AG09309 (cell line): ENCODE measurements around the gene TMTC3.
A peak's percentile ranks its signal among the peaks of the same experiment; 100 is the strongest.

Source experiments
- DNase-seq: peaks from one replicate; pipeline ENCODE4 v3.0.0-alpha.2; 2010; ENCODE audit warnings: low read depth
- H3K4me3 ChIP-seq: 2 replicates; pipeline ENCODE4 v1.5.1; 2011; ENCODE audit warnings: mild to moderate bottlenecking, low read depth, low read length, moderate library complexity; ENCODE audit not compliant: control insufficient read depth
- CTCF ChIP-seq: IDR thresholded peaks from 2 replicates; pipeline ENCODE4 v1.5.1; 2011; ENCODE audit warnings: mild to moderate bottlenecking, low read depth, low read length, inconsistent platforms; ENCODE audit not compliant: insufficient read depth, control insufficient read depth; ENCODE audit errors: missing control alignments

The TMTC3 gene

GRCh38 chr12:88181881-88182280, 39.8 kb downstream of the TMTC3 start:
- H3K4me3 ChIP-seq = no peak overlapping the region
- DNase-seq = no peak
- TF ChIP-seq CTCF = no peak

DNA sequence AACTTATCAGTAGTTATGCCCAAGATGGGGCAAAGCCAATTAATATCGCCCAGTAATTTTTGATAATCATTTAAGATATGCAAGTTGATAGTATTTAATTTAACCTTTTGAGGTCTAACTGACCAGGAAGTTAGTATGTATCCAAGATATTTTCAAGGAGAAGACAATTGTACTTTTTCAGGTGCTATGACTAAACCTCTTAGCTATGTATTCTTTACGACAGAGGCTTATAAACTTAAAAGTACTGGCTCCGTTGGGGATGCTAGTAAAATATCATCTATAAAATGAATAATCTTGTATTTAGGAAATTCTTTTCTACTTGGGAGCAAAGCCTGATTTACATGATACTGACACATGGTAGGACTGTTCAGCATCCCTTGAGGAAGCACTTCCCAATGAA, 40.3 kb downstream of the TMTC3 start:
- DNase-seq = no peak
- TF ChIP-seq CTCF = no peak
- no peak overlapping the region for H3K4me3 ChIP-seq

- DNase-seq = no peak
- TF ChIP-seq CTCF = no peak
- H3K4me3 ChIP-seq = no peak overlapping the region
Observed at GRCh38 chr12:88184196-88184595, 42.1 kb downstream of the TMTC3 start.

- H3K4me3 ChIP-seq = no peak overlapping the region
- no peak for TF ChIP-seq CTCF
- DNase-seq = no peak
Observed at GRCh38 chr12:88185279-88185678, 43.2 kb downstream of the TMTC3 start.

GRCh38 chr12:88185988-88186387, 43.9 kb downstream of the TMTC3 start:
- no peak for TF ChIP-seq CTCF
- DNase-seq = peak; percentile 34
- no peak overlapping the region for H3K4me3 ChIP-seq

GRCh38 chr12:88187571-88187970, 45.5 kb downstream of the TMTC3 start:
- no peak for DNase-seq
- no peak for TF ChIP-seq CTCF
- H3K4me3 ChIP-seq = no peak overlapping the region

DNA sequence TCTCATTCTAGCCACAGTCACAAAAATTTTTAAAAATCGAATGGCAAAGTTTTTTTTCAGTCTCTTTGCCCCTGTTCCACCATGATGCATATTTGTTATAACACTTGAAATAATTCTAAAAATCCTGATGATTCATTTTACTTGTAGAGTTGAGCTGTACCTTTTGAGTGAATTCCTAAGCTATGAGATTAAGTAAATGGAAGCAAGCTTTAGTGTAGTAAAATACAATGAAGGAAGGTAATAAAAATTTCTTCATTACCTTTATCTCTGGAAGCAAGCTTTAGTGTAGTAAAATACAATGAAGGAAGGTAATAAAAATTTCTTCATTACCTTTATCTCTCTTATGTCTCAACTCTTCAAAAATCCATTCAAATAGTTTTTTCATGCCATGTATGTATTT, 46.1 kb downstream of the TMTC3 start:
- no peak for TF ChIP-seq CTCF
- no peak overlapping the region for H3K4me3 ChIP-seq
- no peak for DNase-seq
